ENCODE results near the gene FCAR.
"Not testable (repeated sequence)": the region's sequence is repeated elsewhere in the genome, so short reads cannot be mapped to it uniquely, and the experiment has no call there.

GRCh38 chr19:54858476-54858875, 15.6 kb upstream of the FCAR start:
- TF ChIP-seq POLR2A (IDR thresholded peaks at IDR 0.05; ENCODE audit: low read depth); CTCF (IDR thresholded peaks at IDR 0.05); POLR2AphosphoS5 (IDR thresholded peaks at IDR 0.05): not testable (repeated sequence)
